NCI-H526 (cell line): ENCODE results near the gene MBP.
"Not testable (repeated sequence)": the region's sequence is repeated elsewhere in the genome, so short reads cannot be mapped to it uniquely, and the experiment has no call there.

Experiments used
- DNase-seq, 2 experiments: peaks; one replicate each; lab custom pipeline; 2025; lab: John Stamatoyannopoulos, UW

MBP gene

DNA sequence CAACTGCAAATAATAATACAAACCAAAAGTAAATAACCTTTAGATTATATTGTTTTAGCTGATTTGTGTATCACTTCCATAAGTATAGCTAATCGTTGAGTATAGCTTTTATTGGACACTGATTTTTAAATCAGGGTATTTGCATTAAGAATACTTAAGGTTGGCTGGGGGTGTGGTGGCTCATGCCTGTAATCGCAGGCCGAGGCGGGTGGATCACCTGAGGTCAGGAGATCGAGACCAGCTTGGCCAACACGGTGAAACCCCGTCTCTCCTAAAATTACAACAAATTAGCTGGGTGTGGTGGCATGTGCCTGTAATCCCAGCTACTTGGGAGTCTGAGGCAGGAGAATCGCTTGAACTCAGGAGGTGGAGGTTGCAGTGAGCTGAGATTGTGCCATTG, 188.2 kb downstream of the MBP start:
- DNase-seq, result not testable (repeated sequence)

DNA sequence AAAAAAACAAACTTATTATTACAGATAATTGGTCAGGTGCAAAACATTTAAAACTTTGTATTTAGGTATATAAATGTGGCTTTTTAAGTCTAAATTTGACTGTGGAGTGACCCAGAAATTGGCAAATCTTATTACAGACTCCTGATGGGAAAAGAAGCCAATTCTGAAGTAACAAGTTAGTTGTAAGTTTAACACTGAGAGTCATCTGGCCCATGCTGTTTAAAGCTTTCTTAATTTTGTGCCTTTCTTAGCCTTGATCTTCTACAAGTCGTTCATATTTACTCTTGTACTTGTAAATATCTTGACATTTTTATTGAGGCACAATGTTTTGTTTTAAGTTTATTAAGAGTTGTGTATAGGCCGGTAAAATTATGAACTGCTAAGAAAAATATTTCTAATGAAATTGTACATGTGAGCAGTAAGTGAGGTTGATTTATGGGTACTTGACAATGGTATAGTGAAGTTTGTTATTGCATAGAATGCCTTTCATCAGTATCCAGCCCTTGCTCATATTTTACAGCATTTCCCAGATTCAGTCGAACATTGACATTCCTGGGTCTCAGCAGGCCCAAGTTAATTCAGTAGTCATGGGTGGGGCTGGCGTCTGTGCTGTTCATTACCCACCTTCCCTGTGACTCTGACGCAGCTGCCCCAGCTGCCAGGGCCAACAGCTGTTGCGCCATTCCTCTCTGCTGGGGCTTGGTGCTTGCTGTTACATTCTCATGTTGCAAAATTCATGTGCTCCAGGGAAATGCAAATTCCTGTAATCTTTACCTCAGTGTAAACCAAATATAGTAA, 188.8 kb downstream of the MBP start:
- DNase-seq, result peak in 1 of 2 experiments; percentile 10

DNA sequence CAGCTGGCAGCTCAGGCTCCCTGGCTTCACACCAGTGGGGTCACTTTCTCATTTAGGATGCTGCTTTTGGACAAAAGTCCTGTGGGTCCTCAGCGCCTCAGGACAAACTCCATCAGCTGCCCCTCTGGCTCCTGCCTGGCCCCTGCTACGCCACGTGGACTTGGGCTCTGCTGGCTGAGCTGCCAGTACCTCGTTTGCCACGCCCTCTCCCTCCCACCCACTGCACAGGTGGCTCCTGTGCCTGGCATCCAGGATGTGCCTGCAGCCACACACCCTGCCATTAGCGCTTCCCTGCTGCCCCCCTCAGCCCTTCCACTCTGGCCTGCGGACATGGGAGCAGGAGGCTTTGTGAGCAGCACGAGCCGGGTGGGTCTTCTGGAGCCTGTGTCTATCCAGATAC, 191.3 kb downstream of the MBP start:
- DNase-seq, result no peak

DNA sequence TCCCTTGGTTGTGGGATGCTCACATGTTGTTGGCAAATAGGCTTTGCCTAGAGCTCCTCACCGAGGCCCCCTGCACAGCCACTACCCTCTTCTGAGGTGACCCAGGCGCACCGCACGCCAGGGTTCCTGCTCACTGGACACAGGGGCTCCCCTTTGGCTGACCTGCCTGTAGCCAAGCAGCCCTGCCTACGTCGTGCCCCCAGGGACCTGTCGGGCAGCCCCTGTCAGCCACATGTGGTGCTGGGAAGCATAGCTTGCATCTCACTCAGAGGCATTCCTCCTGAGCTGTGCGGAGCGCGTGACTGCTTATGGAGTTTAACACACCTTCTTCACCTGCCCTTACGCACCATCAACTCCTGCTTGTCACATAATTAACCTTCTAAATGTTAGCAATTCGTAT, 194.0 kb downstream of the MBP start:
- no peak for DNase-seq

DNA sequence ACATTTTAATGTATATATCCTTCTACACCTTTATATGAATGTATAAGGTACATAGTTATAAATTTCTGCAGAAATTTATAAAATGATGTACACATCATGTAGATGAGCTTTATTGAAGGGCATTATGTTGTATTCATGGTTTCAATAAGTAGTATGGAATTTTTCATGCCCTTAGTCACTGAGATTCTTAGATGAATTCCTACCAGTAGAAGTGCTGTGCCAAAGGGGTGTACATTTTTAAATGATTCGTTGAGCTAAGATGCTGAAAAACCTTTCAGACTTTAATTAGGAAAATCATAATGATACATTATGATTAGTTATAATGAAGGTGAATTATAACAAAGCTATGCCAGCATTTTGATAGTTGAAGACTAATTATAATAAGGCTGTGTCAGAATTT, 195.0 kb downstream of the MBP start:
- no peak for DNase-seq

DNA sequence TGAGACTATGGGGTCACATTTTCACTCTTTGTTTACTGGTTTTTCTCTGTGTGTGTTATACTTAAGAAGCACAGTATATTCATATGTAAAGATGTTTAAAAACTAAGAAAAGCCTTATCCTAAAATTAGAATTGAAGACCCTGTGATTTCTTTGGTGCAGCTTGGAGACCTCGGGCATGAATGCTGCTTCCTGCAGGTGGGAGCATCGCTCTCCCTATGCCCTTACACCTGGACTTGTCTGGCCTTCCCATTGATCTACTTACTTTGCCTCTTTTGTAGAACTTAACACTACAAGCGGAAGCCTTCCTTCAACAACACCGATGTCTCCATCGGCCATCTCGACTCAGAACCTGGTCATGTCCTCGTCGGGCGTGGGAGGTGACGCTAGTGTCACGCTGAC, 195.7 kb downstream of the MBP start:
- DNase-seq, result no peak

DNA sequence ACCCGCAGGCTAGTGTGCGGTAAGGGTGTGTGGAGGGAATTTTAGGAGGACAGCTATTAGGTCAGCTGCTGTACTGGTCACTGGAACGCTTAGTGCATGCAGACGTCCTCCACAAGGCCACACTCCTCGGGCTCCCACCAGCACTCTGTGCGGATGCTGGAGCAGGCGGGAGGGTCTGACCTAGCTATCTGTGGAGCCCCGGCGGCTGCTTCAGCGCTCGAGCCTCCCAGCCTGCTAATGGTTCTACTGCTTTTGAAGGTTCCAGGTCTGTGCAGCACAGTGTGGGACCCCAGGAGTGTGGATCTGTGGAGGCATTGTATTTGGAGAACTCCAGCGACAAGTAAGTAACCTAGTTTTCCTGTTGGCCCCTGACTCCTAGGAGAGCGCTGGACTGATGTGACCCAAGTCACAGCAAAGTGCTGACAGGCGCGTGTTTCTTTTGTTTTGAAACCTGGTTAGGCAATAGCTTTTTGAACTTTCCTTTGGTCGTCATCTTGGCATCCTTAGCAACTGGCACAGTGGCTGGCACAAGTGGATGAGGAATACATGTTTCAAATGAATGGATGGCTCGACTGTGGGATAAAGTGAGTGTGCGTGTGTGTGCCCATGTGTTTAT, 196.8 kb downstream of the MBP start:
- no peak for DNase-seq

DNA sequence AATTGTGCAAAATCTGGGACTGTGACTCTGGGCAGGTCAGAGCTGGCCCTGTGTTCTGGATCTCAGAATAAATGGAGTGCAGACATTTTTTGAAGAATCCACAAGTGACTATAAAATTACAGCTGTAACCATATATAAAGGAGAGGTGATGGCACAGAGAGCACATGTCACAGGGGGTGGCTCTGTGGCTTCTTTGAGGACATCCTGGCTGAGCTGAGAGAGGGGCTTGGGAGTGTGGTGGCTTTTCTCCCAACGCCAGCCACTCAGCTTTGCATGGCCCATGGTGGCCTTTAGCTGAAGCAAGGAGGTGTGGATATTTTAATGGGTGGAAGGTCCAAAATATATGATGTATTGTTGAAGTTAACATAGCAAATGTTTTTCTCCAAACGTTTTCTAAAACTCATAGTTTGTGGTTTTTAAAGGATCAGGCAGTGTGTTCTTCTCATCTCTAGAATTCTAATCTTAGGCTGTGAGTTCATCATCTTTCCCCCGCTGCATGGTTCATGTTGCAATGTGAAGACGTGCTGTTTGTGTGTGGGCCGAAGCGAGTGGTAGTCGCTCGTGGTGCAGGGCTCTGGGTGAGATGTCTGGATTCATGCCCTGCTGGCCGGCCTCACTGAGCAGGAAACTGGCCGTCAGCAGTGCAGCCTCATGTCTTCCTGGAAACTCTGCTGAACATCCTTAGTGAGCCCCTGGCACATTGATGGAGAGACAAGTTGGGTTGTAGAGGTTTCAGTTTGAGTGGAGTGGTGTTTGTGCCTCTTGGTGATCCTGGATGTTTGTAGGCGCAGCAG, 200.4 kb downstream of the MBP start:
- no peak for DNase-seq

DNA sequence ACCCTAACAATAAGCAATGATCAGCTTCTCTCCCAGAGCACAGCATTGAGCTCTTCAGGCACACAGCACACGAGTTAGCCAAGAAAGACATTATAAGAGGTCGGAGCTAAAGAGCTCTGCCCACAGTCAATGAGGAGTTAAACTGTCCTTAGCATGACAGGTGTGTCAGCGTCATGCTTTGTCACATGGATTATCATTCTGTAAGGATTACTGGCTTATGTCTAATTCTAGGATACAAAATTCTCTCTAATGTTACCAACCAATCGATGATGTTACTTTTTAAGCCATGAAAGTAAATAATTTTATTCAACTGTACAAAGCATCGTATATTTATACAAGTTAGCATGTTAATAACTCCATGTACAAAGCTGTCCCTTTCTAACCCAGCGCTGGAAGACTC, 201.4 kb downstream of the MBP start:
- DNase-seq, result no peak
